Panc1 (cell line): ENCODE results near the gene ASH1L.

Experiments
- CTCF ChIP-seq: fragments of 450-650 bp; IDR thresholded peaks from 2 replicates; pipeline ENCODE4 v1.5.1; 2017; ENCODE audit warnings: mild to moderate bottlenecking
- POLR2AphosphoS5 ChIP-seq: IDR thresholded peaks from 2 replicates; pipeline ENCODE4 v1.6.1; 2012; ENCODE audit warnings: mild to moderate bottlenecking, low read depth, low read length, moderate library complexity
- REST ChIP-seq, 2 experiments: IDR thresholded peaks; 2 replicates each; pipeline ENCODE4 v1.6.1; 2011 to 2012; ENCODE audit warnings: low read depth in 2 of 2, control low read depth in 1 of 2, low read length in 1 of 2, mild to moderate bottlenecking in 1 of 2, moderate library complexity in 1 of 2; ENCODE audit not compliant: insufficient read depth in 1 of 2

- TF ChIP-seq POLR2AphosphoS5 = no peak
- no peak for TF ChIP-seq CTCF
- no peak for TF ChIP-seq REST (IDR thresholded peaks at IDR 0.05; ENCODE audit: insufficient read depth in 1 of 2, low read depth in 2 of 2, low read length in 1 of 2)
Measured at GRCh38 chr1:155379631-155380090, 182.9 kb downstream of the ASH1L start.
